H9 (cell line): ENCODE results near the gene SLC25A11. TPM values are rescaled to one million over a fixed set of nuclear protein-coding genes. Genes with fewer than 3 reads are reported as not detected.

Experiments used
- DNase-seq: peaks from one replicate; pipeline ENCODE4 v3.0.0-alpha.2; 2017
- H2AFZ ChIP-seq: one replicate; pipeline ENCODE4 v1.6.1; 2013; ENCODE audit warnings: mild to moderate bottlenecking, low read length, control low read depth, moderate library complexity
- H2AK5ac ChIP-seq: 2 replicates; pipeline ENCODE4 v1.6.1; 2013; ENCODE audit warnings: low read length, control low read depth, mixed read lengths; ENCODE audit not compliant: insufficient read length
- H2BK120ac ChIP-seq: one replicate; pipeline ENCODE4 v1.6.1; 2013; ENCODE audit warnings: low read depth, mild to moderate bottlenecking, low read length, control low read depth, inconsistent platforms; ENCODE audit not compliant: poor library complexity, severe bottlenecking
- H2BK12ac ChIP-seq: 2 replicates; pipeline ENCODE4 v1.6.1; 2013; ENCODE audit warnings: low read length, control low read depth, mixed read lengths, low read depth; ENCODE audit not compliant: insufficient read length
- H2BK15ac ChIP-seq: 2 replicates; pipeline ENCODE4 v1.6.1; 2013; ENCODE audit warnings: low read depth, low read length, control low read depth
- H2BK20ac ChIP-seq: one replicate; pipeline ENCODE4 v1.6.1; 2013; ENCODE audit warnings: low read depth, mild to moderate bottlenecking, low read length, control low read depth, inconsistent platforms; ENCODE audit not compliant: poor library complexity, severe bottlenecking
- H2BK5ac ChIP-seq: 2 replicates; pipeline ENCODE4 v1.6.1; 2013; ENCODE audit warnings: low read length, control low read depth, mixed read lengths; ENCODE audit not compliant: insufficient read length
- H3K14ac ChIP-seq: 2 replicates; pipeline ENCODE4 v1.6.1; 2013; ENCODE audit warnings: low read length, control low read depth; ENCODE audit not compliant: insufficient read depth
- H3K18ac ChIP-seq: 2 replicates; pipeline ENCODE4 v1.6.1; 2013; ENCODE audit warnings: low read depth, mild to moderate bottlenecking, mixed read lengths, low read length, control low read depth; ENCODE audit not compliant: insufficient read length
- H3K23ac ChIP-seq: 2 replicates; pipeline ENCODE4 v1.6.1; 2013; ENCODE audit warnings: low read length, control low read depth, mixed read lengths, low read depth; ENCODE audit not compliant: insufficient read length
- H3K23me2 ChIP-seq: 2 replicates; pipeline ENCODE4 v1.6.1; 2013; ENCODE audit warnings: low read depth, mild to moderate bottlenecking, mixed read lengths, low read length, control low read depth; ENCODE audit not compliant: insufficient read length, poor library complexity, severe bottlenecking
- H3K27ac ChIP-seq: 2 replicates; pipeline ENCODE4 v1.5.1; 2013; ENCODE audit warnings: low read length, control low read depth, mixed read lengths, low read depth; ENCODE audit not compliant: insufficient read length
- H3K27me3 ChIP-seq: 2 replicates; pipeline ENCODE4 v1.6.1; 2013; ENCODE audit warnings: low read length, control low read depth, inconsistent platforms; ENCODE audit not compliant: insufficient read depth
- H3K4ac ChIP-seq: 2 replicates; pipeline ENCODE4 v1.6.1; 2013; ENCODE audit warnings: low read depth, mild to moderate bottlenecking, control low read depth, inconsistent platforms, low read length, moderate library complexity
- H3K4me1 ChIP-seq: 2 replicates; pipeline ENCODE4 v1.6.1; 2013; ENCODE audit warnings: low read length, control low read depth, inconsistent platforms; ENCODE audit not compliant: insufficient read depth
- H3K4me2 ChIP-seq: 2 replicates; pipeline ENCODE4 v1.6.1; 2013; ENCODE audit warnings: low read length, control low read depth, mixed read lengths; ENCODE audit not compliant: insufficient read length, insufficient read depth
- H3K56ac ChIP-seq: 2 replicates; pipeline ENCODE4 v1.6.1; 2013; ENCODE audit warnings: low read depth, mild to moderate bottlenecking, mixed read lengths, low read length, control low read depth; ENCODE audit not compliant: insufficient read length
- H3K79me1 ChIP-seq: 2 replicates; pipeline ENCODE4 v1.6.1; 2013; ENCODE audit warnings: low read depth, mild to moderate bottlenecking, moderate library complexity, low read length, control low read depth, inconsistent platforms; ENCODE audit not compliant: insufficient read depth, poor library complexity, severe bottlenecking
- H3K79me2 ChIP-seq: 2 replicates; pipeline ENCODE4 v1.6.1; 2013; ENCODE audit warnings: low read length, control low read depth, inconsistent platforms; ENCODE audit not compliant: insufficient read depth
- H3K9ac ChIP-seq: 2 replicates; pipeline ENCODE4 v1.6.1; 2013; ENCODE audit warnings: low read length, control low read depth, mixed read lengths; ENCODE audit not compliant: insufficient read length; ENCODE audit errors: extremely low read depth
- H3K9me3 ChIP-seq: one replicate; pipeline ENCODE4 v1.6.1; 2013; ENCODE audit warnings: low read depth, low read length, inconsistent platforms; ENCODE audit not compliant: control insufficient read depth
- H3T11ph ChIP-seq: one replicate; pipeline ENCODE4 v1.6.1; 2013; ENCODE audit warnings: mild to moderate bottlenecking, low read length, control low read depth, inconsistent platforms
- H4K20me1 ChIP-seq: one replicate; pipeline ENCODE4 v1.6.1; 2013; ENCODE audit not compliant: control insufficient read depth, insufficient read length, insufficient read depth
- H4K5ac ChIP-seq: 2 replicates; pipeline ENCODE4 v1.6.1; 2013; ENCODE audit warnings: low read depth, mild to moderate bottlenecking, mixed read lengths, low read length, control low read depth; ENCODE audit not compliant: insufficient read length
- H4K8ac ChIP-seq: replicated peaks from 2 replicates; pipeline ENCODE4 v1.6.1; 2013; ENCODE audit warnings: low read length, control low read depth, mixed read lengths, low read depth; ENCODE audit not compliant: insufficient read length
- H4K91ac ChIP-seq: 2 replicates; pipeline ENCODE4 v1.6.1; 2013; ENCODE audit warnings: low read depth, mild to moderate bottlenecking, moderate library complexity, mixed read lengths, low read length, control low read depth; ENCODE audit not compliant: insufficient read length
- H3K27ac Mint-ChIP-seq, 3 experiments: 2 replicates in 2 of 3; 3 replicates in 1 of 3; pipeline ENCODE4 v1.8.0; 2020 to 2021; ENCODE audit warnings: mixed read lengths in 3 of 3, mild to moderate bottlenecking in 1 of 3, moderate library complexity in 1 of 3
- H3K27me3 Mint-ChIP-seq: 2 replicates; pipeline ENCODE4 v1.8.0; 2021; ENCODE audit warnings: low read depth, mild to moderate bottlenecking, moderate library complexity, mixed read lengths
- H3K36me3 Mint-ChIP-seq, 3 experiments: 2 replicates in 2 of 3; 3 replicates in 1 of 3; pipeline ENCODE4 v1.8.0; 2020 to 2021; ENCODE audit warnings: low read depth in 3 of 3, mixed read lengths in 3 of 3; ENCODE audit not compliant: insufficient read depth in 1 of 3
- H3K4me1 Mint-ChIP-seq, 2 experiments: 2 replicates each; pipeline ENCODE4 v1.8.0; 2020; ENCODE audit warnings: mixed read lengths in 2 of 2
- H3K4me3 Mint-ChIP-seq, 2 experiments: 2 replicates in 1 of 2; 3 replicates in 1 of 2; pipeline ENCODE4 v1.8.0; 2020 to 2021; ENCODE audit warnings: mild to moderate bottlenecking in 2 of 2, mixed read lengths in 2 of 2, moderate library complexity in 1 of 2
- H3K9me3 Mint-ChIP-seq, 2 experiments: 2 replicates in 1 of 2; 3 replicates in 1 of 2; pipeline ENCODE4 v1.8.0; 2020; ENCODE audit warnings: mild to moderate bottlenecking in 2 of 2, mixed read lengths in 2 of 2, moderate library complexity in 1 of 2
- WGBS: extraction: QIAGEN DNeasy Blood & Tissue Kit; methylation state at CpG from one replicate; pipeline ENCODE4 v1.1.7; 2013; ENCODE audit warnings: missing lambda C conversion rate, low lambda C conversion rate, mixed read lengths; ENCODE audit not compliant: insufficient read length; ENCODE audit errors: extremely low coverage; 5-methylcytosine and 5-hydroxymethylcytosine counted together
- total RNA-seq: library from RNA; stranded (reverse); gene quantifications from 2 replicates; pipeline ENCODE4 v1.2.1, GENCODE V29; 2021
- TF ChIP-seq, protein P1 (sequence below): fragments of 200-600 bp; sonication (generic); conservative IDR thresholded peaks from 3 replicates; pipeline ENCODE4 v1.8.0; 2021; ENCODE audit warnings: antibody characterized with exemption, mild to moderate bottlenecking

The SLC25A11 gene
- total RNA-seq, 1 experiment from 2014 or later = 74.9 TPM

DNA sequence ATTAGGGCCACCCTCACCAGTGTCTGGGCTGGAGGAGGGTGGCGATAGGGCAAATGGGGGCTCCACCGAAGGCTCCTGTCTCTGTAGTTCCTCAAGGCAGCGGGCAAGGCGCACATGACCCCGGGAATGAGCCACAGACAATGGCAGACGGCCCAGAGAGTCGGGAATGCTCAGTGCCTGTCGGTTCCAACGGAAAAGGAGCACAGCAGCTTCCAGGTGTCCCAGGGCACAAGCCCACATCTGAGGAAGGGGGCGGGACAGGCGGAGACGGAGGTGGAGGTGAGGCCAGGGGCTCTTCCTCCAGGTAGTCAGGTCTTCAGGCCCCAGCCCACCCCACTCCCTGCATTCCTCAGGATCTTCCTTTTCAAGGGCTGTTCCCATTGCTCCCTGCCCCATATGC lies 32.9 kb upstream of the SLC25A11 start:
- H3K9me3 ChIP-seq = no peaks in the 10 kb centered on the region
- H3K9me3 Mint-ChIP-seq = no peaks in the 10 kb centered on the region
- H2BK20ac ChIP-seq = no peak overlapping the region
- no peak overlapping the region for H2BK12ac ChIP-seq
- peaks cover 2% of the 10 kb centered on the region; the same call in 1 of the 2 replicates for H3K79me2 ChIP-seq
- peaks cover 10% of the 10 kb centered on the region; the same call in 1 of the 2 replicates for H3K4me1 ChIP-seq
- TF ChIP-seq, protein P1, sequence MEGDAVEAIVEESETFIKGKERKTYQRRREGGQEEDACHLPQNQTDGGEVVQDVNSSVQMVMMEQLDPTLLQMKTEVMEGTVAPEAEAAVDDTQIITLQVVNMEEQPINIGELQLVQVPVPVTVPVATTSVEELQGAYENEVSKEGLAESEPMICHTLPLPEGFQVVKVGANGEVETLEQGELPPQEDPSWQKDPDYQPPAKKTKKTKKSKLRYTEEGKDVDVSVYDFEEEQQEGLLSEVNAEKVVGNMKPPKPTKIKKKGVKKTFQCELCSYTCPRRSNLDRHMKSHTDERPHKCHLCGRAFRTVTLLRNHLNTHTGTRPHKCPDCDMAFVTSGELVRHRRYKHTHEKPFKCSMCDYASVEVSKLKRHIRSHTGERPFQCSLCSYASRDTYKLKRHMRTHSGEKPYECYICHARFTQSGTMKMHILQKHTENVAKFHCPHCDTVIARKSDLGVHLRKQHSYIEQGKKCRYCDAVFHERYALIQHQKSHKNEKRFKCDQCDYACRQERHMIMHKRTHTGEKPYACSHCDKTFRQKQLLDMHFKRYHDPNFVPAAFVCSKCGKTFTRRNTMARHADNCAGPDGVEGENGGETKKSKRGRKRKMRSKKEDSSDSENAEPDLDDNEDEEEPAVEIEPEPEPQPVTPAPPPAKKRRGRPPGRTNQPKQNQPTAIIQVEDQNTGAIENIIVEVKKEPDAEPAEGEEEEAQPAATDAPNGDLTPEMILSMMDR = no peak
- H2AFZ ChIP-seq = no peak overlapping the region
- peak overlapping the region; percentile 83 to 98 (median 88); a peak in 6 of 7 replicates for H3K27ac Mint-ChIP-seq
- H4K20me1 ChIP-seq = no peaks in the 10 kb centered on the region
- peaks cover 20 to 46% (median 24%) of the 10 kb centered on the region in 3 experiments for H3K36me3 Mint-ChIP-seq
- H3K4me1 Mint-ChIP-seq = peaks cover 31% of the 10 kb centered on the region in 2 experiments
- no peak overlapping the region for H3K9ac ChIP-seq
- peak overlapping the region; percentile 4 for H3K4me2 ChIP-seq
- no peak overlapping the region for H2BK15ac ChIP-seq
- H3K56ac ChIP-seq = no peak overlapping the region
- no CpG with 5 or more reads among the region's 12 CpGs for WGBS
- no peak overlapping the region for H3K4ac ChIP-seq
- H4K91ac ChIP-seq = no peak overlapping the region
- no peak overlapping the region for H3K23ac ChIP-seq
- H2AK5ac ChIP-seq = no peak overlapping the region
- peaks cover 16% of the 10 kb centered on the region; the same call in 1 of the 2 replicates for H3K27me3 ChIP-seq
- H4K8ac ChIP-seq = no peak overlapping the region
- peaks cover 15% of the 10 kb centered on the region for H3K23me2 ChIP-seq
- no peak overlapping the region for H3T11ph ChIP-seq
- no peak overlapping the region for H3K18ac ChIP-seq
- peaks cover 48% of the 10 kb centered on the region for H3K27me3 Mint-ChIP-seq
- H2BK5ac ChIP-seq = no peak overlapping the region
- peak overlapping the region in 1 of 2 experiments; percentile 73 for H3K4me3 Mint-ChIP-seq
- H3K27ac ChIP-seq = no peak overlapping the region
- no peak overlapping the region for H4K5ac ChIP-seq
- no peak overlapping the region for H2BK120ac ChIP-seq
- peak overlapping the region; percentile 2; the same call in 1 of the 2 replicates for H3K14ac ChIP-seq
- no peaks in the 10 kb centered on the region for H3K79me1 ChIP-seq
- DNase-seq = peak; percentile 92
